T-helper 2 cell treated with Interferon-gamma antibody and Interleukin-4, amounts not matched to agents 5 μg/mL and 100 μg/mL, for 36 hours (primary cell): ENCODE measurements around the gene RERE.
"Not testable (repeated sequence)": the region's sequence is repeated elsewhere in the genome, so short reads cannot be mapped to it uniquely, and the experiment has no call there.

Experiments
- DNase-seq: peaks from one replicate; pipeline ENCODE4 v3.0.0; 2021; ENCODE audit warnings: low spot score
- H3K27ac Mint-ChIP-seq: one replicate; pipeline ENCODE4 v1.8.0; 2021; ENCODE audit warnings: mild to moderate bottlenecking, mixed read lengths
- H3K27me3 Mint-ChIP-seq: one replicate; pipeline ENCODE4 v1.8.0; 2021; ENCODE audit warnings: low read depth, mixed read lengths
- H3K36me3 Mint-ChIP-seq: one replicate; pipeline ENCODE4 v1.8.0; 2021; ENCODE audit warnings: low read depth, mixed read lengths
- H3K4me1 Mint-ChIP-seq: one replicate; pipeline ENCODE4 v1.8.0; 2021; ENCODE audit warnings: low read depth, mixed read lengths
- H3K4me3 Mint-ChIP-seq: one replicate; pipeline ENCODE4 v1.8.0; 2022; ENCODE audit warnings: mild to moderate bottlenecking, moderate library complexity, mixed read lengths
- H3K9me3 Mint-ChIP-seq: one replicate; pipeline ENCODE4 v1.8.0; 2021; ENCODE audit warnings: mixed read lengths

RERE gene

GRCh38 chr1:8450312-8450711 lies 367.1 kb downstream of the RERE start:
- no peak for DNase-seq
- peaks cover 15% of the 10 kb centered on the region for H3K4me1 Mint-ChIP-seq
- no peaks in the 10 kb centered on the region for H3K27me3 Mint-ChIP-seq
- H3K4me3 Mint-ChIP-seq: no peak overlapping the region
- H3K9me3 Mint-ChIP-seq: peaks cover 8% of the 10 kb centered on the region
- peaks cover 22% of the 10 kb centered on the region for H3K36me3 Mint-ChIP-seq
- no peak overlapping the region for H3K27ac Mint-ChIP-seq

DNA sequence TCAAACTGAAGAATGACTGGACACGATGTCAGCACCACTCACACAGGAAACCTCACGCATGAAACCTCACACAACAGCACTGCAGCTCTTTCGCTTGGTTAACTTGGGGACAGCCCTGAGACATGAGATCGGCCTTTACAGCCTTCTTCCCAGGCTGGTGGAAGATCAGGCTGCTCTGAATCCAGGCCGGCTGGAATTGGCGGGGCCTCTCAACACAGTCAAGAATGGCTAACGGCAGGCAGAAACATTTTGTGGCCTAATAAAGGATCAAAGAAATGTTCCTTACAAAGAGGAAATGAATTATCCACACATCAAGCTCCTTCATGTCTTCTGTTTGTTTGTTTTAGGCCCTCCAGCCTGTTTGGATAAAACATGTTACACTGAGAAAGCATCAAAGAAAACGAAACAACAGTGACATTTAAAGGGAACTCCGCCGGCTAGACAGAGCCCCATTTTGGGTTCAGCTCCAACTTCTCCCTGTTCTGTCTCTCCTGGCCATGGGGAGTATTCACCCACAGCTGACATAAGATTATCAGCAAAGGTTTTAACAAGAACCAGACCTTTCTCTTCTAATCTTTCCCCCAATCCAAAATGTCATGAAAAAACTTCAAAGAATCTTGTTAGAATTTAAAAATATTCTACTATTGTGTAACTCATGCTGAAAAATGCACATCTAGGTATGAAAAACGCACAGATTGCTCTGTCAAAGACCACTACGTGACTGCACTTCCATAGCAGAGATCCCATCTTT lies 368.4 kb downstream of the RERE start:
- H3K27ac Mint-ChIP-seq: peak overlapping the region; percentile 16
- DNase-seq: no peak

DNA sequence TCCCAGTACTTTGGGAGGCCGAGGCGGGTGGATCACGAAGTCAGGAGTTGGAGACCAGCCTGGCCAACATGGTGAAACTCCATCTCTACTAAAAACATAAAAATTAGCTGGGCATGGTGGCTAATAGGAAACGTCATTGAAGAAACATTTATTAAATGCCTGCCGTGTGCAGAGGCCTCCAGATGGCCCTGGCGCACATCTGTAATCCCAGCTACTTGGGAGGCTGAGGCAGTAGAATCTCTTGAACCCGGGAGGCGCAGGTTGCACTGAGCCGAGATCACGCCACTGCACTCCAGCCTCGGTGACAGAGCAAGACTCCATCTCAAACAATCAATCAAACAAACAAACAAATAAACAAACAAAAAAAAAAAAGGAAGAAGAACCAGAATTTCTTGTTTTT lies 368.9 kb downstream of the RERE start:
- H3K9me3 Mint-ChIP-seq: peaks cover 17% of the 10 kb centered on the region
- H3K36me3 Mint-ChIP-seq: peaks cover 21% of the 10 kb centered on the region
- not testable (repeated sequence) for H3K27me3 Mint-ChIP-seq, H3K4me3 Mint-ChIP-seq, DNase-seq
- peak overlapping the region; percentile 16 for H3K27ac Mint-ChIP-seq
- H3K4me1 Mint-ChIP-seq: peaks cover 19% of the 10 kb centered on the region

More for the DNA sequence above, 368.4 kb downstream of the RERE start:
- Mint-ChIP-seq H3K4me1 (peaks cover 19% of the 10 kb centered on the region), H3K36me3 (peaks cover 25% of the 10 kb centered on the region), H3K9me3 (peaks cover 17% of the 10 kb centered on the region), H3K27me3 (no peaks in the 10 kb centered on the region), H3K4me3 (no peak overlapping the region)

DNA sequence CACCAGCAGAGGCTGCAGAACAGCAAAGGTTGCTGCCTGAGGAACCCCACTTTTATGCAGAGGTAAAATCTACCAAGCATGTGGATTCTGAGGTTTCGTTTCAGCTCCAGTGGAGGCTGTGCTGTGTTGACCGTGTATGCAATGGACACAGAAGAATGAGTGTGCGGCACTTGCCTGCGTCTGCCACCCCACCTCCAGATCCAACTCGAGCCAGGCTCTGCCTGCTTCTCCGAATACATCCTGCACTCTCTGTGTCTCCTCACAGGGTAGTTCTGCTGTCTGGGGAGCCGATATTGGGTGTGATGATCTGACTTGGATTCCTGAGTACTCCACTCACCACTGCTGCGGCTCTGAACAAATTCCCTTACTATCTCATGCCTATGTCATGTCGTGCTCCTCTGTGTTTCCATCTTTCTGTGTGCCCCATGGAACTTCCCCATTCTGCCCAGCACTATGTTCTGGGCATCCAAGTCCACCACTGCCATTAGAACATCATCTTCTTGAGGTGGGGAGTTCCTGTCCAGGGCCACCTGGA lies 369.8 kb downstream of the RERE start:
- Mint-ChIP-seq H3K4me3 (no peak overlapping the region), H3K36me3 (peaks cover 24% of the 10 kb centered on the region), H3K4me1 (peaks cover 19% of the 10 kb centered on the region), H3K27ac (no peak overlapping the region), H3K9me3 (peaks cover 21% of the 10 kb centered on the region), H3K27me3 (no peaks in the 10 kb centered on the region)
- DNase-seq: no peak

GRCh38 chr1:8446119-8446518 lies 371.3 kb downstream of the RERE start:
- Mint-ChIP-seq H3K27ac (peak overlapping the region; percentile 74), H3K36me3 (peaks cover 29% of the 10 kb centered on the region), H3K9me3 (peaks cover 24% of the 10 kb centered on the region), H3K4me3 (peak overlapping the region; percentile 39), H3K4me1 (peaks cover 19% of the 10 kb centered on the region)
- DNase-seq: peak; percentile 52
- not testable (repeated sequence) for H3K27me3 Mint-ChIP-seq

DNA sequence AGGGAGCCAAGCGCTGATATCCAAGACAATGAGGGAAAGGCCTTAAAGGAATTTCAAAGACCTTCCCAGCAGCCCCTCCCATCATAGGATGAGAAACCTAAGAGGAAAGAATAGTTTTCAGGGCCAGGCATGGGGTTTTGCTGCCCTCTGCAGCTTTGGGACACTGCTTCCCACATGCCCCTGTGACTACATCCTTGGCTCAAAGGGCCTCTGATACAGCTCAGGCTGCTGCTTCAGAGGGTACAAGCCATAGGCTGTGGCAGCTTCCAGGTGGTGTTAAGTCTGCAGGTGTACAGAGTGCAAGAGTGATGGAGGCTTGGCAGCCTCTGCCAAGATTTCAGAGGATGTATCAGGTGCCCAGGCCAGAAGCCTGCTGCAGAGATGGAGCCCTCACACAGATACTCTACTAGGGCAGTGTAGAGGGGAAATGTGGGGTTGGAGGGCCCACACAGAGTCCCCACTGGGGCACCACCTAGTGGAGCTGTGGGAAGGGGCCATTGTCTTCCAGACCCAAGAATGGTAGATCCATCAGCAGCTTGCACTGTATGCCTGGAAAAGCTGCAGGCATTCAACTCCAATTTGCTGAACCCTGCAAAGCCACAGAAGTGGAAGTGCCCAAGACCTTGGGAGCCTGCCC lies 373.8 kb downstream of the RERE start:
- Mint-ChIP-seq H3K36me3 (peaks cover 34% of the 10 kb centered on the region), H3K27me3 (no peaks in the 10 kb centered on the region), H3K27ac (no peak overlapping the region), H3K4me1 (peaks cover 25% of the 10 kb centered on the region), H3K4me3 (no peak overlapping the region), H3K9me3 (peaks cover 24% of the 10 kb centered on the region)
- DNase-seq: no peak

DNA sequence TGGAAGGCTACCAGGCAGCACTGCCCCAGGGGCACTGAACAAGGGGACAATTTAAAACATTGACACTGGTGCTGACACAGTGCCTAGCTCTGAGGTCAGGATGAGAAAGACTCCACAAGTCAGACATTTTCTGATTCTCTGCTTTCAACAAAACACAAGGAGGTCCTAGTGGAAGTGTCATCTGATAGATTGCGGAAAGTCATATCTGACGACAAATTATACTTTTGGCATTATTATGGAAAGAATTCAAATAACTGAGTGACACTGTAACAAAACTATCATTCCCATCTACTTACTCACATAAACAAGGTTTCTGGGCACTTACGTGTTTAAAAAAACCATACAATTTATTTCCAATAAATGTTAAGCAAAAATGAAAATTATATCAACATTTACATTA lies 376.0 kb downstream of the RERE start:
- H3K27ac Mint-ChIP-seq: no peak overlapping the region
- no peak overlapping the region for H3K4me3 Mint-ChIP-seq
- no peaks in the 10 kb centered on the region for H3K27me3 Mint-ChIP-seq
- DNase-seq: no peak
- H3K9me3 Mint-ChIP-seq: peaks cover 24% of the 10 kb centered on the region
- peaks cover 18% of the 10 kb centered on the region for H3K4me1 Mint-ChIP-seq
- H3K36me3 Mint-ChIP-seq: peaks cover 25% of the 10 kb centered on the region

DNA sequence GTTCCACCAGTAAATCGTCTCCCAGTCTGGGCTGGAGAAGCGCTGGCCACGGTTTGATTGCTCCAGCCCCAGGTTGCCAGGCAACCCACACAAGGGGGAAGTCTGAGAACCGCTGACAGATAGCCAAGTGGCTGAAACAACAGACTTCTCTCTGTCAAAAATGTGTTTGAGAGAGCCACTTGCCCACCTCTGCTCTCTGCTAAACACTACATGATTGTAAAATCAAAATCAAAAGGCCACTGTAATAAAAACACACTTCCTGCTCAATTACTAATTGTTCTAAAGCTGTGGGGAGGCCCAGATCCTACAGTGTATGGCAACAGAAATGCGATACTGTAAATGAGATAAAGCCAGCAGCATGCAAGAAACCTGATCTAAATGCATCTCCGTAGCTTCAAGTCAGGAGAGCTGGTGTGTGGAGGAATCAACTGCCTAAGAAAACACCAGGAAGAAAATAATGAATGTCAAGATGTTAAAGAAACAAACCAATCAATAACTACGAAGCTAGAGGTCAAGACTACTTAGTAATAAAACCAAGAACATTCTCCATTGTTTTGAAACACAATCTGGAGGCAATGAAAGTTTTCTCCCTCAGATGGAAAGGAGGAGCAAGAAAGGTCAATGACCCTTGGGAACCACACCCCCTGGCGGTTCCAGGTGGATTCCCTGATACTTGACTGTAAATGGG lies 378.3 kb downstream of the RERE start:
- peaks cover 8% of the 10 kb centered on the region for H3K9me3 Mint-ChIP-seq
- peaks cover 6% of the 10 kb centered on the region for H3K4me1 Mint-ChIP-seq
- H3K36me3 Mint-ChIP-seq: peaks cover 13% of the 10 kb centered on the region
- no peaks in the 10 kb centered on the region for H3K27me3 Mint-ChIP-seq
- H3K27ac Mint-ChIP-seq: no peak overlapping the region
- DNase-seq: no peak
- H3K4me3 Mint-ChIP-seq: no peak overlapping the region

GRCh38 chr1:8438489-8438888 lies 379.0 kb downstream of the RERE start:
- Mint-ChIP-seq H3K27me3 (no peaks in the 10 kb centered on the region), H3K4me3 (no peak overlapping the region), H3K9me3 (peaks cover 7% of the 10 kb centered on the region), H3K27ac (no peak overlapping the region), H3K4me1 (peaks cover 6% of the 10 kb centered on the region), H3K36me3 (peaks cover 13% of the 10 kb centered on the region)
- no peak for DNase-seq

- Mint-ChIP-seq H3K27ac (no peak overlapping the region), H3K4me1 (peaks cover 7% of the 10 kb centered on the region)
- no peak for DNase-seq
Observed at GRCh38 chr1:8437347-8437746, 380.1 kb downstream of the RERE start.

DNA sequence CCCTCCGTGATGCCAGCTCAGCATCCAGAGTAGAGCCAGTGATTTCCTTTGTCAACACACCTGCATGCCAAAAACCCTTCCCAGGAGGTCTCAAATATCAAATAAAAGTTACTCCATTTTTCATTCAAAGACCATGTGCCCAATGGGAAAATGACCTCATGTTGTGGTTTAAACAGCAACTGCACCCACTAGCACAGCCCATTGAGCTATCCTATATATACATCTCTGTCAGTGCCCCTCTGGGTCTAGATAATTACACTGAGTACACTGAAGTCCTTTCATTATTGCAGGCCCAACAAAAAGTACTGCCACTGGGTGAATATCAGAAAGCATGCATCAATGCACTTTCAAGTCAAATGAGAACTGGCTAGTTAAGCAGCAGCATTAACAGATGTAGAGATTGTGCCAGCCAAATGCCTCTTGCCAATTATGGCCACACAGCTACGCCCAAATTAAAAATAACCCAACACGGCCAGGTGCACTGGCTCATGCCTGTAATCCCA lies 381.8 kb downstream of the RERE start:
- Mint-ChIP-seq H3K9me3 (no peaks in the 10 kb centered on the region), H3K27me3 (no peaks in the 10 kb centered on the region), H3K4me3 (no peak overlapping the region), H3K27ac (no peak overlapping the region), H3K4me1 (peaks cover 22% of the 10 kb centered on the region), H3K36me3 (peaks cover 9% of the 10 kb centered on the region)
- DNase-seq: no peak

More at GRCh38 chr1:8437347-8437746, 380.1 kb downstream of the RERE start:
- H3K4me3 Mint-ChIP-seq: no peak overlapping the region
- H3K27me3 Mint-ChIP-seq: no peaks in the 10 kb centered on the region
- H3K9me3 Mint-ChIP-seq: peaks cover under 1% of the 10 kb centered on the region
- peaks cover 7% of the 10 kb centered on the region for H3K36me3 Mint-ChIP-seq

DNA sequence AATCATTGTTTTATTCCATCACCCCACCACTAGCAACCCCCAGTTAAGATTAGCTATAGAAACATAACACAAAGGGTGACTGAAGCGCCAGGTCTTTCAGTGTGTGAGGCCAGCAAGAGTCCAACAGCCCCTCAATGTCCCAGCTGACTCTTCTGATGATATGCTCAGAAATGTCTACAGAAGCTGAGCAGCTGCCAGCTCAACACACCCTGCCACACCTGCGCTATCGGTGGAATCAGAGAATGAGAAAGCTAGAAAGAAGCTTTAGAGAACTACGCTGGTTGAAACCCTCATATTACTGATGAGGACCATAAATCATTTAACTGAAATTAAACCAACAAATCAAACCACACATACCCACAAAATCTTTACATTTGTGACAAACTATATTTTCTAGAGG lies 383.3 kb downstream of the RERE start:
- Mint-ChIP-seq H3K4me3 (no peak overlapping the region), H3K4me1 (peaks cover 32% of the 10 kb centered on the region), H3K36me3 (peaks cover 8% of the 10 kb centered on the region), H3K9me3 (no peaks in the 10 kb centered on the region), H3K27me3 (no peaks in the 10 kb centered on the region), H3K27ac (no peak overlapping the region)
- no peak for DNase-seq

- Mint-ChIP-seq H3K4me1 (peaks cover 45% of the 10 kb centered on the region), H3K27me3 (no peaks in the 10 kb centered on the region), H3K36me3 (peaks cover 10% of the 10 kb centered on the region), H3K4me3 (peak overlapping the region; percentile 14), H3K27ac (peak overlapping the region; percentile 44), H3K9me3 (no peaks in the 10 kb centered on the region)
- DNase-seq: no peak
Observed at GRCh38 chr1:8431784-8432183, 385.7 kb downstream of the RERE start.

DNA sequence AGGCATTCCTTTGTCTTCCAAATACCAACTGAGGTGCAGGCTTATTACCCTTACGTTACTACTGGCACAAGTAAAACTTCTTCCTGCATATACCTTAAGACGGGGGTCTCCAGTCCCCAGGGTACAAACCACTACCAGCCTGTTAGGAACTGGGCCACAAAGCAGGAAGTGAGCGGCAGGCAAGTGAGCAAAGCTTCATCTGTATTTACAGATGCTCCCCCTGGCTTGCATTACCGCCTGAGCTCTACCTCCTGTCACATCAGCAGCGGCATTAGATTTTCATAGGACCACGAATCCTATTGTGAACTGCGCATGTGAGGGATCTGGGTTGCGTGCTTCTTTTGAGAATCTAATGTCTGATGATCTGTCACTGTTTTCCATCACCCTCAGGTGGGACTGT lies 386.4 kb downstream of the RERE start:
- Mint-ChIP-seq H3K36me3 (peaks cover 12% of the 10 kb centered on the region), H3K27ac (peak overlapping the region; percentile 87), H3K9me3 (no peaks in the 10 kb centered on the region), H3K4me1 (peaks cover 51% of the 10 kb centered on the region), H3K27me3 (no peaks in the 10 kb centered on the region), H3K4me3 (peak overlapping the region; percentile 66)
- no peak for DNase-seq
